Stimulated activated CD4-positive, alpha-beta T cell treated with anti-CD3 and anti-CD28 coated beads, Interleukin-12 subunit alpha, Interleukin-12 subunit beta, amount 100 ng/mL, for 4 hours (primary cell): ENCODE measurements around the gene AKAP8L.
"Not testable (repeated sequence)": the region's sequence is repeated elsewhere in the genome, so short reads cannot be mapped to it uniquely, and the experiment has no call there.

ENCODE experiments used
- DNase-seq: peaks from one replicate; pipeline ENCODE4 v3.0.0-alpha.2; 2020

AKAP8L gene

DNA sequence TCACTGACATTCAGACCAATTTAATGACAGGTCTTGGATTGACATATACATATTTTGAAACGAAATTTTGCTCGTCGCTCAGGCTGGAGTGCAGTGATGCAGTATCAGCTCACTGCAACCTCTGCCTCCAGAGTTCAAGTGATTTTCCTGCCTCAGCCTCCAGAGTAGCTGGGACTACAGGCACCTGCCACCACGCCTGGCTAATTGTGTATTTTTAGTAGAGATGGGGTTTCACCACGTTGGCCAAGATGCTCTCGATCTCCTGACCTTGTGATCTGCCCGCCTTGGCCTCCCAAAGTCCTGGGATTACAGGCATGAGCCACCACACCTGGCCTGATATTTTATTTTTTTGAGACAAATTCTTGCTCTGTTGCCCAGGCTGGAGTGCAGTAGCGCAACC, 66.3 kb downstream of the AKAP8L start:
- DNase-seq, result not testable (repeated sequence)

DNA sequence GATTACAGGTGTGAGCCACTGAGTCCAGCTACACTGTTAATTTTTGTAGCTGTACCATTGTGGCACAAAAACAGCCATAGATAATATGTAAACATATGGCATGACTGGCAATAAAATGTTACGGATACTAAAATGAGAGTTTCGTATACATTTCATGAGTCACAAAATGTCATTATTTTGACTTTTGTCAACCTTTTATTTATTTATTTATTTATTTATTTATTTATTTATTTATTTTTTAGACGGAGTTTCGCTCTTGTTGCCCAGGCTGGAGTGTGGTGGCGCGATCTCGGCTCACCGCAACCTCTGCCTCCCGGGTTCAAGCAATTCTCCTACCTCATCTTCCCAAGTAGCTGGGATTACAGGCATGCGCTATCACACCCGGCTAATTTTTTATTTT, 77.5 kb downstream of the AKAP8L start:
- DNase-seq, result not testable (repeated sequence)

DNA sequence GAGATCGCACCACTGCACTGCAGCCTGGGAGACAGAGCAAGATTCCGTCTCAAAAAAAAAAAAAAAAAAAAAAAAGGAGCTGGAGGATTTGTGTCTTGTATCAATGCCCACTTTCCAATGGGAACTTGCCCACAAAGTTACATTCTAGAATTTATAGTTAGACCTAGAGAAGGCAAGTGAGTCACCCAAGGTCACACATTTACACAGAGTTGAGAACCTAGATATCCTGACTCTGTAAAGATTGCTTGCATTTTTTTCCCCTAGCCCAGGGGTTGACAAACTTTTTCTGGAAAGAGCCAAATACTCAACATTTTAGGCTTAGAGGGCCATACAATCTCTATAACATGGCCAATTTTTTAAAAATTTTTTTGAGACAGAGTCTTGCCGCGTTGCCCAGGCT, 78.7 kb downstream of the AKAP8L start:
- no peak for DNase-seq

DNA sequence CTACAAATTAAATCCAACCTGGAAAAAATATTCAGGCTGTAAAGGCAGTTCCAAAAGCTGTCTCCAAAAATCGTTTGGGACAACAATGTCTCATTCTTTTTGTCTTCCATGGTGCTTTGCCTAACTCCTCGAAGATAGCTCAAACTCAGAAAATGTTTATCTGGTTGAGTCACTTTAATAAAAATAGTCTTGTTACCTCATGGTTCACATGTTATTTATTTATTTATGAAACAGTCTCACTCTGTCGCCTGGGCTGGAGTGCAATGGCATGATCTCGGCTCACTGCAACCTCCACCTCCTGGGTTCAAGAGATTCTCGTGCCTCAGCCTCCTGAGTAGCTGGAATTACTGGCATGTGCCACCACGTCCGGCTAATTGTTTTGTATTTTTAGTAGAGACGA, 81.6 kb downstream of the AKAP8L start:
- DNase-seq, result no peak

DNA sequence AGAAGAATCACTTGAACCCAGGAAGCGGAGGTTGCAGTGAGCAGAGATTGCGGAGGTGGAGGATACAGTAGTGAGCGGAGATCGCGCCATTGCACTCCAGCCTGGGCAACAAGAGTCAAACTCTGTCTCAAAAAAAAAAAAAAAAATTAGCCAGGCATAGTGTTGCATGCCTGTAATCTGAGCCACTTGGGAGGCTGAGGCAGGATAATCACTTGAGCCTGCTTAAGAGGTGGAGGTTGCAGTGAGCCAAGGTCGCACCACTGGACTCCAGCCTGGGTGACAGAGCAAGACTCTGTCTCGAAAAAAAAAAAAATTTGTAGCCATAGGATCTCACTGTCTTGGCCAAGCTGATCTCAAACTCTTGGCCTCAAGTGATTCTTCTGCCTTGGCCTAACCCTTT, 82.8 kb downstream of the AKAP8L start:
- not testable (repeated sequence) for DNase-seq

DNA sequence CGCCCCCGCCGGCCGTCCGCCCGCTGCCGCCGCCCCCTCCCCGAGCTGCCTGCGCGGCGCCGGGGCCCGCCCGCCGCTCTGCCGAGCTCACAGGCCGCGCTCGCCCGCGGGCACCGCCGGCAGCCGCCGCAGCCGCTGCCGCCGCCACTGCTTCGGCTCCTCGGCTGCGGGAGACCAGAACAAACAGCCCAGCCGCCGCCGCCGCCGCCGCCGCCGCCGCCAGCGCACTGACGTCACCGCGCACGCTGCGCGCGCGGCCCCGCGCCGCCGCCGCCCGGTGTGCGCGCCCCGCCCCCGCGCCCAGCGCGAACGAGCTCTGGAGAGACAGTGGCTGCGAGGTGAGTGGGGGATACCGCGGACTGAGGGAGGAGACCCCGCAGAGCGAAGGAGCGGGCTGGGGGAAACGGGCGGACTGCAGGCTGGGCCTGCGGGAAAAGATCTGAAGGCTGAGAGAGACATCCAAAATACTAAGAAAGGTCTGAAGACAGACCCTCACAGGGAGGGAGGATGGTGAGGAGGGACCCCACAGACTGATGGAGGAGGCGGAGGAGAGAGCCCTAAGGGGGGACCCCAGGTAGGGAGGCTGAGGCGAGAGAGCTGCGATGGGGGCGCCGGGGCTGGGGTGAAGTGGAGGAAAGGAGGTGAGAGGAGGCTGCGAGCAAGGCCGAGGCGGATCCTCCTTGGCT, 86.3 kb downstream of the AKAP8L start, which contains the start of gene BRD4:
Gene BRD4 (minus strand): TSS at position 229 of the 686 bp plus-strand sequence. CDS start 59,440 bp downstream, outside the sequence.
- DNase-seq, result peak; percentile 80

DNA sequence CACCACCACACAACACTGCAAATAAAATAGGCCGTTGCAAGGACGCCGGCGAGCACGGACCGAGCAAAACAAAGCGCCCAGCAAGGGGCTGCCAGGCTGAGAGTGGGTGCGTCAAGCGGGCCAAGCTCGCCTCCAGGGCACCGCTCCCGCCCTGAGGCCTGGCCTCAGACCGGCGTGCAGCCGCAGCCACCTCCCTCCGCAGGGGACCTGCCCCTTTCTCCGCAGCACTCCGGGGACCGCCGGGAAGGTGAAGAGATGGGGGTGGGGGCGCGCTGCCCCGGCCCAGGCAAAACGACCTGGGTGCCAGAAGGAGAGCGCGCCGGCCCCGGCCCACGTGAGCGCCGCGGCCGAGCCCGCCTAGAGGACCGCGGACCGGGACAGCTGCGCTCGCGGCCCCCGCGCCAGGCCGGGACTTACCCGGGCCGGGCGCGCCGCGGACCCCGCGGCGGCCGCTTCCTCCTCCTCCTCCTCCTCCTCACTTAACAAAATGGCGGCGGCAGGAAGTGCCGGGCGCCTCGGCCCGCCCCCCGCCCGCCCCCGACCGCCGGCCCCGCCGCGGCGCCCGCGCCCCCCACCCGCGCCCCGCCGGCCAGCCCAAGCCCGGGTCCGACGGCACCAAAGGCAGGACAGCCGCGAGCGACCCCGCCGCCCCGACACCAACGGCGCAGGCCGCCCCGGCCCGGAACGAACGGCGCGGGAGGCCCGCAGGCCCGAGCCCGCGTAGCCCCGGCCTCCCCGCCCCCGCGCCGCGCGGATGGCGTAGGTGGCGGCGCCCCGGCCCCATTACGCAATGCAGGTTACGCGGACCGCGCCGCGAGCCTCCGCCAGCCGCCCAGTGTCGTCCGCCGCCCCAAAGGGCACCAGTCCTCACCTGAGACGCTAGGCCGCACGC, 87.1 kb downstream of the AKAP8L start:
- peak; percentile 65 for DNase-seq

DNA sequence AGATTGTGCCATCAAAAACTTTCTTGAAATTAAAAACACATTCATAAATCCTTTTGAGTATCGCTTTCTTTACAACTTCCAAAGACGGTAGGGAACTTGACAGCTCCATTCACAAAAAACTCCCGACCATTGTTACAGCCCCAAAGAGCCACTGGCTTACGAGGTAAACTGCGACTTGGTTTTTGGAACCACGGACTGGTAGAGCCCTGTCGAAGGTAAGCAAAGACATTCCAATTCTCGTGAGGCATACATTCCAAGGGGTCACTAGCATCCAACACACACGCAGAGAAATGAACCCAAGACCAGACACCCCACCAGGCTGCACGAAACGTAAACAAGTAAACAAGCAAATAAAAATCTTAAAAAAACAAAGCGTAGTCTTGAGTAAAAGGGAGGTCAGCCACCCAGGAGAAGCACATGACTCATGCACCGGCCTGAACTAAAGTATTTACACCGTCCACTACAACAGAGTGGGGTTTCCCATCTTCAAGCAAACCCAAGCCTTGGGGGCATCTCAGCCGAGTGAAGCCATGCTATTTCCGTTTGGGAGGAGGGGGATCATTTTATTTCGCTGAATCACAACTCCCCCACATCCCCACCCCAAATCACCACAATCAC, 87.9 kb downstream of the AKAP8L start:
- DNase-seq, result no peak
